OCI-LY3 (cell line): ENCODE data around the gene KDM5A.

Source experiments
- H2AFZ ChIP-seq: fragments of 200-600, 300-600 bp; shearing (Covaris generic); 2 replicates; pipeline ENCODE4 v1.6.0; 2014; ENCODE audit warnings: antibody characterized with exemption, low read depth, low read length
- H3K27ac ChIP-seq: fragments of 200-600, 300-600 bp; sonication (generic); 2 replicates; pipeline ENCODE4 v1.5.1; 2014; ENCODE audit warnings: mild to moderate bottlenecking, low read length, moderate library complexity, mixed read lengths
- H3K27me3 ChIP-seq: fragments of 200-600, 300-600 bp; sonication (generic); 2 replicates; pipeline ENCODE4 v1.6.1; 2014; ENCODE audit warnings: low read depth, low read length, mixed read lengths
- H3K36me3 ChIP-seq: fragments of 200-600, 300-600 bp; sonication (generic); replicated peaks from 2 replicates; pipeline ENCODE3; 2014; ENCODE audit warnings: low read depth, low read length, mixed read lengths
- H3K4me1 ChIP-seq: fragments of 300-600, 200-600 bp; sonication (generic); 2 replicates; pipeline ENCODE4 v1.6.1; 2014; ENCODE audit warnings: low read length, mixed read lengths
- H3K4me2 ChIP-seq: fragments of 200-600, 300-600 bp; sonication (generic); 2 replicates; pipeline ENCODE4 v1.6.1; 2014; ENCODE audit warnings: low read length, mixed read lengths
- H3K4me3 ChIP-seq: fragments of 300-600, 200-600 bp; sonication (generic); 2 replicates; pipeline ENCODE4 v1.5.1; 2014; ENCODE audit warnings: antibody characterized with exemption, mild to moderate bottlenecking, low read length, moderate library complexity
- H3K79me2 ChIP-seq: fragments of 300-600, 200-600 bp; shearing (Covaris generic); 2 replicates; pipeline ENCODE4 v1.6.1; 2014; ENCODE audit warnings: mild to moderate bottlenecking, low read length, mixed read lengths
- H3K9ac ChIP-seq: fragments of 300-600, 200-600 bp; shearing (Covaris generic); 2 replicates; pipeline ENCODE4 v1.6.0; 2014; ENCODE audit warnings: mild to moderate bottlenecking, low read length, moderate library complexity
- H3K9me3 ChIP-seq: fragments of 200-600, 300-600 bp; shearing (Covaris generic); 2 replicates; pipeline ENCODE4 v1.6.1; 2014; ENCODE audit warnings: low read length, mixed read lengths; ENCODE audit not compliant: insufficient read depth
- H4K20me1 ChIP-seq: fragments of 200-600, 300-600 bp; sonication (generic); 2 replicates; pipeline ENCODE4 v1.6.1; 2016; ENCODE audit warnings: low read length, mixed read lengths; ENCODE audit not compliant: insufficient read depth
- EZH2phosphoT487 ChIP-seq: fragments of 200-600 bp; shearing (Covaris generic); IDR thresholded peaks from 2 replicates; pipeline ENCODE4 v1.6.1; 2018; ENCODE audit warnings: antibody characterized with exemption, mixed run types, low read depth
- TF ChIP-seq, protein P1 (sequence below): fragments of 200-600, 300-600 bp; sonication (generic); IDR thresholded peaks from 2 replicates; pipeline ENCODE4 v1.5.1; 2014; ENCODE audit warnings: antibody characterized with exemption, low read length, low read depth

KDM5A gene

DNA sequence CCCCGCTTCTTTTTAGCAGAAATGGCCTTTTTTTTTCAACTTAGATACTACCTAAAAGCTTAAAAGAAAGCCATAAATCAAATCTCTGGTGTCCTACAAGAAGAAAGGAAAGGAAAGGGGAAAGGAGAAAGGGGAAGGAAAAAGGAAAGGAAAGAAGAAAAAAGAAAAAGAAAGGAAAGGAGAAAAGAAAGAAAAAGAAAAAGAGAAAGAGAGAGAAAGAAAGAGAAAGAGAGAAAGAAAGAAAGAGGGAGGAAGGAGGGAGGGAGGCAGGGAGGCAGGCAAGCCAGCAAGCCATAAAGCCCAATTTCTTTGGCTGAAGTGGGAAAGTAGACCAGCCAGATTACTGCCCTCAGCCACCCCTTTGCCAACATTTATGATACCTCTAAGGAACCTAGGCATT, 94.0 kb downstream of the KDM5A start:
- no peak overlapping the region for H2AFZ ChIP-seq

DNA sequence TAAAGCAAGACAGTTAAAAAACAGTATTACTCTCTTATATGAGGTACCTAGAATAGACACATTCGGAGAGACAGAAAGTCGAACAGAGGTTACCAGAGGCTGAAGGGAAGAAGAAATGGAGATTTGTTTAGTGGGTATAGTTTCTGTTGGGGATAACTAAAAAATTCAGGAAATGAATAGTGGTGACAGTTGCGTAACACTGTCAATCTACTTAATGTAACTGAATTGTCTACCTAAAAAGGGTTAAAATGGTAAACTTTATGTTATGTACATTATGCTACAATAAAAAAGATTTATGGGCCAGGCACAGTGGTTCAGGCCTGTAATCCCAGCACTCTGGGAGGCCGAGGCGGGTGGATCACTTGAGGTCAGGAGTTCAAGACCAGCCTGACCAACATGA, 95.9 kb downstream of the KDM5A start:
- 0 out of 2 replicates have a peak, but pooled peaks cover 3% of the 10 kb centered on the region for H4K20me1 ChIP-seq
- no peaks in the 10 kb centered on the region; the same call in 1 of the 2 replicates for H3K79me2 ChIP-seq
- H3K4me3 ChIP-seq = no peak overlapping the region
- TF ChIP-seq, protein P1, sequence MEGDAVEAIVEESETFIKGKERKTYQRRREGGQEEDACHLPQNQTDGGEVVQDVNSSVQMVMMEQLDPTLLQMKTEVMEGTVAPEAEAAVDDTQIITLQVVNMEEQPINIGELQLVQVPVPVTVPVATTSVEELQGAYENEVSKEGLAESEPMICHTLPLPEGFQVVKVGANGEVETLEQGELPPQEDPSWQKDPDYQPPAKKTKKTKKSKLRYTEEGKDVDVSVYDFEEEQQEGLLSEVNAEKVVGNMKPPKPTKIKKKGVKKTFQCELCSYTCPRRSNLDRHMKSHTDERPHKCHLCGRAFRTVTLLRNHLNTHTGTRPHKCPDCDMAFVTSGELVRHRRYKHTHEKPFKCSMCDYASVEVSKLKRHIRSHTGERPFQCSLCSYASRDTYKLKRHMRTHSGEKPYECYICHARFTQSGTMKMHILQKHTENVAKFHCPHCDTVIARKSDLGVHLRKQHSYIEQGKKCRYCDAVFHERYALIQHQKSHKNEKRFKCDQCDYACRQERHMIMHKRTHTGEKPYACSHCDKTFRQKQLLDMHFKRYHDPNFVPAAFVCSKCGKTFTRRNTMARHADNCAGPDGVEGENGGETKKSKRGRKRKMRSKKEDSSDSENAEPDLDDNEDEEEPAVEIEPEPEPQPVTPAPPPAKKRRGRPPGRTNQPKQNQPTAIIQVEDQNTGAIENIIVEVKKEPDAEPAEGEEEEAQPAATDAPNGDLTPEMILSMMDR = no peak
- TF ChIP-seq EZH2phosphoT487 = no peak
- H2AFZ ChIP-seq = no peak overlapping the region
- H3K9ac ChIP-seq = no peak overlapping the region
- H3K9me3 ChIP-seq = no peaks in the 10 kb centered on the region
- peaks cover 67% of the 10 kb centered on the region for H3K36me3 ChIP-seq
- H3K4me1 ChIP-seq = no peaks in the 10 kb centered on the region
- no peak overlapping the region for H3K27ac ChIP-seq
- H3K27me3 ChIP-seq = no peaks in the 10 kb centered on the region
- no peak overlapping the region for H3K4me2 ChIP-seq

More for the DNA sequence above, 94.0 kb downstream of the KDM5A start:
- H3K27me3 ChIP-seq = no peaks in the 10 kb centered on the region
- TF ChIP-seq, protein P1 = no peak
- TF ChIP-seq EZH2phosphoT487 = no peak
- peaks cover 3% of the 10 kb centered on the region; the same call in 1 of the 2 replicates for H3K79me2 ChIP-seq
- H3K36me3 ChIP-seq = peaks cover 59% of the 10 kb centered on the region
- H3K4me2 ChIP-seq = no peak overlapping the region
- H3K4me1 ChIP-seq = no peaks in the 10 kb centered on the region
- no peaks in the 10 kb centered on the region for H3K9me3 ChIP-seq
- no peak overlapping the region for H3K4me3 ChIP-seq
- no peak overlapping the region for H3K9ac ChIP-seq
- H3K27ac ChIP-seq = no peak overlapping the region
- H4K20me1 ChIP-seq = 0 out of 2 replicates have a peak, but pooled peaks cover 3% of the 10 kb centered on the region

GRCh38 chr12:292186-292585, 96.9 kb downstream of the KDM5A start:
- Histone ChIP-seq H3K4me1 (no peaks in the 10 kb centered on the region), H3K4me2 (no peak overlapping the region), H3K79me2 (no peaks in the 10 kb centered on the region; the same call in 1 of the 2 replicates), H4K20me1 (peaks cover 2% of the 10 kb centered on the region), H3K9me3 (no peaks in the 10 kb centered on the region), H3K9ac (no peak overlapping the region), H3K27me3 (no peaks in the 10 kb centered on the region), H3K4me3 (no peak overlapping the region), H3K27ac (no peak overlapping the region), H2AFZ (no peak overlapping the region), H3K36me3 (peaks cover 69% of the 10 kb centered on the region)
- no peak for TF ChIP-seq EZH2phosphoT487
- TF ChIP-seq, protein P1 = no peak

- H3K79me2 ChIP-seq = no peaks in the 10 kb centered on the region; the same call in 1 of the 2 replicates
- H3K27me3 ChIP-seq = no peaks in the 10 kb centered on the region
- H3K4me2 ChIP-seq = no peak overlapping the region
- H3K36me3 ChIP-seq = peaks cover 64% of the 10 kb centered on the region
- H3K4me3 ChIP-seq = no peak overlapping the region
- no peak overlapping the region for H2AFZ ChIP-seq
- H3K27ac ChIP-seq = no peak overlapping the region
- H3K9ac ChIP-seq = no peak overlapping the region
- TF ChIP-seq, protein P1 = no peak
- no peak for TF ChIP-seq EZH2phosphoT487
- H3K4me1 ChIP-seq = no peaks in the 10 kb centered on the region
- H3K9me3 ChIP-seq = no peaks in the 10 kb centered on the region
- H4K20me1 ChIP-seq = peaks cover 7% of the 10 kb centered on the region
These were observed 97.9 kb downstream of the KDM5A start for GRCh38 chr12:291153-291723.
